MM.1S (cell line): ENCODE data around the gene CDAN1.

Experiments used
- DNase-seq: peaks from one replicate; pipeline ENCODE4 v3.0.0-alpha.2; 2015
- H2AFZ ChIP-seq: fragments of 300-600 bp; sonication (generic); 2 replicates; pipeline ENCODE4 v1.6.0; 2016; ENCODE audit warnings: antibody characterized with exemption, low read length
- H3F3A ChIP-seq: fragments of 300-600 bp; sonication (generic); 2 replicates; pipeline ENCODE4 v1.6.1; 2016; ENCODE audit warnings: mild to moderate bottlenecking, antibody characterized with exemption, low read length, moderate library complexity, mixed read lengths; ENCODE audit not compliant: insufficient read depth
- H3K27ac ChIP-seq: fragments of 300-600 bp; sonication (generic); 2 replicates; pipeline ENCODE4 v1.5.1; 2016; ENCODE audit warnings: mild to moderate bottlenecking, low read length
- H3K27me3 ChIP-seq: fragments of 300-600 bp; sonication (generic); replicated peaks from 2 replicates; pipeline ENCODE4 v1.6.0; 2016; ENCODE audit warnings: low read length; ENCODE audit not compliant: insufficient read depth
- H3K36me3 ChIP-seq: fragments of 300-600 bp; sonication (generic); replicated peaks from 2 replicates; pipeline ENCODE4 v1.6.1; 2016; ENCODE audit warnings: mild to moderate bottlenecking, low read length, mixed read lengths; ENCODE audit not compliant: insufficient read depth
- H3K4me1 ChIP-seq: fragments of 300-600 bp; sonication (generic); 2 replicates; pipeline ENCODE4 v1.6.1; 2016; ENCODE audit warnings: low read length, mixed read lengths
- H3K4me2 ChIP-seq: fragments of 300-600 bp; sonication (generic); 2 replicates; pipeline ENCODE4 v1.6.0; 2016; ENCODE audit warnings: low read depth, low read length
- H3K4me3 ChIP-seq: fragments of 300-600 bp; sonication (generic); 2 replicates; pipeline ENCODE4 v1.5.1; 2016; ENCODE audit warnings: low read length, mixed read lengths
- H3K79me2 ChIP-seq: fragments of 300-600 bp; sonication (generic); 2 replicates; pipeline ENCODE4 v1.6.1; 2016; ENCODE audit warnings: mixed run types, low read length, mixed read lengths
- H3K9ac ChIP-seq: fragments of 300-600 bp; sonication (generic); 2 replicates; pipeline ENCODE4 v1.6.1; 2016; ENCODE audit warnings: low read length, mixed read lengths
- H3K9me2 ChIP-seq: fragments of 300-600 bp; sonication (generic); replicated peaks from 2 replicates; pipeline ENCODE4 v1.6.1; 2016; ENCODE audit warnings: mild to moderate bottlenecking, low read length, mixed read lengths; ENCODE audit not compliant: insufficient read depth
- H3K9me3 ChIP-seq: fragments of 300-600 bp; sonication (generic); replicated peaks from 2 replicates; pipeline ENCODE4 v1.6.1; 2016; ENCODE audit warnings: mild to moderate bottlenecking, low read length, mixed read lengths; ENCODE audit not compliant: insufficient read depth
- H4K20me1 ChIP-seq: fragments of 300-600 bp; sonication (generic); 2 replicates; pipeline ENCODE4 v1.6.1; 2016; ENCODE audit warnings: mild to moderate bottlenecking, low read length, moderate library complexity, mixed read lengths; ENCODE audit not compliant: insufficient read depth
- EZH2 ChIP-seq: fragments of 300-600 bp; sonication (generic); optimal IDR thresholded peaks from 2 replicates; pipeline ENCODE3; 2017; ENCODE audit warnings: low read depth, mild to moderate bottlenecking, antibody characterized with exemption, low read length, mixed read lengths
- EZH2phosphoT487 ChIP-seq: fragments of 300-600 bp; sonication (generic); IDR thresholded peaks from 2 replicates; pipeline ENCODE4 v1.6.1; 2018; ENCODE audit warnings: antibody characterized with exemption, low read length
- TF ChIP-seq, protein P1 (sequence below): fragments of 300-600 bp; sonication (generic); IDR thresholded peaks from 2 replicates; pipeline ENCODE4 v1.5.1; 2016; ENCODE audit warnings: antibody characterized with exemption, low read length, mixed read lengths

The CDAN1 gene

DNA sequence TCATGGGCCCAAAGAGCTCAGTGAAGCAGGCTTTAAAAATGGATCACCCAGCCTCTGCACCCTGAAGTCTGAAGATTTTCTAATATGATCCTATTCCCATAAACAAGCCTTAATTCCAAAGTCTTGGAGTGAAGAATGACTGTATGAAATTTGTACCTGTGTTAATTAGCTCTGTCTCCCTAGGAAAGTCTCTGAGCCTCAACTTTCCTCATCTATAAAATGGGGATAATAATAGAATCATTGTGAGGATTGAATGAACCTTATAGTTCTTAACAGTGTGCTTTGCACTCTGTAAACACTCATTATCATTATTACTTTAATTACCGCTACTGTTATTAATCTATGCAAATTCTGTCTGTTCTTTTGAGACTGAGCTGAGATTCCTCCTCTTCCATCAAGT is 61.9 kb downstream of the CDAN1 start:
- no peaks in the 10 kb centered on the region for H3K9me3 ChIP-seq
- no peaks in the 10 kb centered on the region for H3K27me3 ChIP-seq
- H3K36me3 ChIP-seq = no peaks in the 10 kb centered on the region
- no peak overlapping the region for H3K27ac ChIP-seq
- no peaks in the 10 kb centered on the region for H3K4me1 ChIP-seq
- no peak overlapping the region for H3K4me2 ChIP-seq
- no peaks in the 10 kb centered on the region for H4K20me1 ChIP-seq
- TF ChIP-seq, protein P1, sequence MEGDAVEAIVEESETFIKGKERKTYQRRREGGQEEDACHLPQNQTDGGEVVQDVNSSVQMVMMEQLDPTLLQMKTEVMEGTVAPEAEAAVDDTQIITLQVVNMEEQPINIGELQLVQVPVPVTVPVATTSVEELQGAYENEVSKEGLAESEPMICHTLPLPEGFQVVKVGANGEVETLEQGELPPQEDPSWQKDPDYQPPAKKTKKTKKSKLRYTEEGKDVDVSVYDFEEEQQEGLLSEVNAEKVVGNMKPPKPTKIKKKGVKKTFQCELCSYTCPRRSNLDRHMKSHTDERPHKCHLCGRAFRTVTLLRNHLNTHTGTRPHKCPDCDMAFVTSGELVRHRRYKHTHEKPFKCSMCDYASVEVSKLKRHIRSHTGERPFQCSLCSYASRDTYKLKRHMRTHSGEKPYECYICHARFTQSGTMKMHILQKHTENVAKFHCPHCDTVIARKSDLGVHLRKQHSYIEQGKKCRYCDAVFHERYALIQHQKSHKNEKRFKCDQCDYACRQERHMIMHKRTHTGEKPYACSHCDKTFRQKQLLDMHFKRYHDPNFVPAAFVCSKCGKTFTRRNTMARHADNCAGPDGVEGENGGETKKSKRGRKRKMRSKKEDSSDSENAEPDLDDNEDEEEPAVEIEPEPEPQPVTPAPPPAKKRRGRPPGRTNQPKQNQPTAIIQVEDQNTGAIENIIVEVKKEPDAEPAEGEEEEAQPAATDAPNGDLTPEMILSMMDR = no peak
- TF ChIP-seq EZH2phosphoT487 (no peak), EZH2 (no peak)
- no peaks in the 10 kb centered on the region for H3K79me2 ChIP-seq
- no peak for DNase-seq
- no peaks in the 10 kb centered on the region for H3F3A ChIP-seq
- no peak overlapping the region for H3K9ac ChIP-seq
- H3K4me3 ChIP-seq = no peak overlapping the region
- no peak overlapping the region for H2AFZ ChIP-seq
- no peaks in the 10 kb centered on the region for H3K9me2 ChIP-seq

- H3K4me3 ChIP-seq = no peak overlapping the region
- H3K9ac ChIP-seq = no peak overlapping the region
- H3K4me1 ChIP-seq = no peaks in the 10 kb centered on the region
- H3K79me2 ChIP-seq = no peaks in the 10 kb centered on the region
- H3F3A ChIP-seq = no peaks in the 10 kb centered on the region
- no peaks in the 10 kb centered on the region for H3K36me3 ChIP-seq
- H3K27me3 ChIP-seq = no peaks in the 10 kb centered on the region
- H3K9me3 ChIP-seq = no peaks in the 10 kb centered on the region
- H2AFZ ChIP-seq = no peak overlapping the region
- no peak overlapping the region for H3K4me2 ChIP-seq
- H3K27ac ChIP-seq = no peak overlapping the region
- no peak for DNase-seq
- H4K20me1 ChIP-seq = no peaks in the 10 kb centered on the region
- no peaks in the 10 kb centered on the region for H3K9me2 ChIP-seq
- no peak for TF ChIP-seq EZH2phosphoT487
- TF ChIP-seq, protein P1 = no peak
- no peak for TF ChIP-seq EZH2
These were observed 62.5 kb downstream of the CDAN1 start for GRCh38 chr15:42674472-42674871.
